HG03103 (cell line): ENCODE results near the gene CMTM1.
"Not testable (repeated sequence)": the region's sequence is repeated elsewhere in the genome, so short reads cannot be mapped to it uniquely, and the experiment has no call there.

ENCODE experiments used
- ATAC-seq: cut with Tn5 transposase; IDR thresholded peaks from one replicate; pipeline ENCODE4 v1.9.1; 2021; ENCODE audit warnings: low read depth; ENCODE audit not compliant: unreplicated experiment

The CMTM1 gene

GRCh38 chr16:66610111-66610820 lies 44.0 kb downstream of the CMTM1 start:
- ATAC-seq = no peak

DNA sequence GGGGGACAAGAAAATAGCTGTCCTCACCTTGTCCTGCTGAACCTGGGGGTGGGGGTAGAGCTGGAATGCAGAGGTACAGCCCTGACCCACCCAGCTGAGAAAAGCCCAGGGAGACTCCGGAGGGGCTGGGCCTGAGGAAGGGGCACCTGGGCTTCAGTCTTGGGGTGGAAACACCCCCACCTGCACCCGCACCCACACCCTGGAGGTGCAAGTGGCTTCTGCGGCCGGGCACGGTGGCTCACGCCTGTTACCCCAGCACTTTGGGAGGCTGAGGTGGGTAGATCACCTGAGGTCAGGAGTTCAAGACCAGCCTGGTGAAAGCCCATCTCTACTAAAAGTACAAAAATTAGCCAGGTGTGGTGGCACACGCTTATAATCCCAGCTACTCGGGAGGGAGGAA lies 45.7 kb downstream of the CMTM1 start:
- not testable (repeated sequence) for ATAC-seq

- no peak for ATAC-seq
These were observed 46.2 kb downstream of the CMTM1 start for GRCh38 chr16:66612422-66612821.

DNA sequence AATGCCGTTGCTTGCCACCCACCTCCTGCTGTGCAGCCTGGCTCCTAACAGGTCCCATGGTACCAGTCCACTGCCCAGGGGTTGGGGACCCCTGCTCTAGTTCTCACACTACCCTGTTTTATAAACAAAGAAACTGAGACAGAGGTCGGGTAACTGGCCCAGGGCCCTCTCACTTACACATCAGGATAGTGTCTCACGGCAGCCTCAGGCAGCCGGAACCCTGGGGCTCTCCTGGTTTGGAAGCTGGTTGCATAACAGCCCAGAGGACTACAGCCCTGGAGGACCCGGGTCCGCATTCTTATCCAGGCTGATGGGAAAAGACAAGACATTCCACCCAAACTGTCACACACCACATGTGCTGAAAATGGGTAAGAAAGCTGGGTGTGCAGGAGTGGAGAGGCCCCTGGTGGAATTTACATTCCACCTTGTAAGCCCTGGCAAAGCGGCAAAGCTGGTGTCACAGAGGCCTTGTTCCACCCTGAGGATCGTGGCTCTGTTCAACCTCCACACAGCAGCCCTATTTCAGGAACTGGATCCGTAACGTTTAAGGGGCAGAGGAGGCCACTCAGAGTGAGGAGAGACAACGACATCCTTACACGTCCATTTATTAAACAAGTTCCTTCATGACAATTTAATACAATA lies 48.0 kb downstream of the CMTM1 start:
- ATAC-seq = no peak

GRCh38 chr16:66616169-66616568 lies 49.9 kb downstream of the CMTM1 start:
- no peak for ATAC-seq

DNA sequence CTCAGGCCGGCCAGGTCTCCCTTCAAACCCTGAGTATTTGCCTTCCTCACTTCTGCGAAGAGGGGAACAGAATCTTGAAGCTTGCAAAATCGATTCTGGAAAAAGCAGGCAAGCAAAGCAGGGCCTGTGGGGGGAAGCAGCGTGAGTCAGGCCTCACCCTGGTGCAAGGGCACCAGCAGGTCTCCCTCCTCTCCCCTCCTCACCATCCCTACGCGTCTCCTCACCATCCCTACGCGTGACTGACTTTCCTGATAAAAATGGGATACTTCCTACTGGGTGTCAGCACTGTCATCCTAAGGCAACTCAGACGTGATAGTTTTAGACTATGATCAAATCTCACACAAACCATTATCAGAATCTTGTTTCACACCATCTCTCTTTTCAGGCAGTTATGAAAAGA lies 50.4 kb downstream of the CMTM1 start:
- no peak for ATAC-seq

GRCh38 chr16:66617010-66617434 lies 50.8 kb downstream of the CMTM1 start:
- no peak for ATAC-seq

- ATAC-seq = no peak
These were observed 51.5 kb downstream of the CMTM1 start for GRCh38 chr16:66617728-66618127.

GRCh38 chr16:66618588-66619375 lies 52.5 kb downstream of the CMTM1 start:
- ATAC-seq = no peak

DNA sequence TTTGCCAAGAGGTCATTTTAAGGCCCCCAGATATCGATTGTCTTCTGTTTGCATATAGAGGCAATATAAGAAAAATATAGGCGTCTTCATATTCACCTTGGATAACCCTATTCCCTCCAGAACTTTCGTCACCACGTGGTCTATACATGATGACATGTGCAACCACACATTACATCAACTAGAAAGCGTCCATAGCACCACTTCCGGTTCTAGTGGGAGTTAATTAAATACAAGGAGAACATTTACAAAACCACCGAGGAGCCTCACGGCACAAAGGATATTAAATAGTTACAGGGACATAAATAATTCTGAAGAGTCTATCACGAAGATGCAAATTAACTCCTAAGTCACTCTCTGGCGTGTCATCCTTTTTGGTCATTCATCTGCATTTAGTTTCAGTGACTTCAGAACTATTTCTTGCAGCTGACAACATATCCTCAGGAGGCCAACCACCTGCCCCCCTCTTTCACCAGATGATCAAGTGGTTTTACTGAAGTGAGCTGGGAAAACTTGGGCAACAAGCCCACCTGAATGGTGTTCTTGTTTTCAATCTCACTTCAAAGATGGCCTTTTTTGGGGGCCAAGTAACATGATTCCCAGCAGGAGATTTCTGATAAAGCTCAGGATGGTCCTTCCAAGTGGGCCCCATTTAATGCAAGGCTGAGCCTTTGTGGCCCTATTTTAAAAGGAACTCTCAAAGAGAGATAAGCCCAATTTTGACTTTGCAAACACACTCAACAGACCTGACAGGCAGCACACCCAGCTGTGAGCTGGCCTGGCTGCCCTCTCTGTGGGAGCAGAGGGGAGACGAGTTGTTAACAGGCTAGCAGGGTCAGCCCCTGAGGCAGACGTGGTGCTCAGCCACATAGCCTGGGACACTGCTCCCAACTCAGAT lies 53.5 kb downstream of the CMTM1 start:
- no peak for ATAC-seq

GRCh38 chr16:66620429-66620795 lies 54.2 kb downstream of the CMTM1 start:
- ATAC-seq = no peak

GRCh38 chr16:66621973-66622372 lies 55.7 kb downstream of the CMTM1 start:
- no peak for ATAC-seq

DNA sequence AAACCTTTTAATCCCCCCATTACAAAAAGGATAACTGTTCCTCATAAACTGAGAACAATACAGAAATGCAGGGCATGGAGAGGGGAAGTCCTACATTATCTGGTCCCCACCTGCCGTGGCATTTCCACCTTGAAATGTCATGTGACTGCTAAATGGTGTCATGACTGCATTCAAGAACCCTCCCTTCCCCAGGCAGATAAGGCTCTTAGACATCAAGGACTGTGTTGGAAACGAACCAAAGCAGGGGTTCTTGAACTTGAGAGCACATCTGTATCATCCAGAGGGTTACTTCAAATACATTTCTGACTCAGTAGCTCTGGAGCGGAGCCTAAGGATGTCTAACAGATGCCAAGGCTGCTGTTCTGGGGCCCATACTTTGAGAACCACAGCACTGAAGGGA lies 56.6 kb downstream of the CMTM1 start:
- no peak for ATAC-seq

DNA sequence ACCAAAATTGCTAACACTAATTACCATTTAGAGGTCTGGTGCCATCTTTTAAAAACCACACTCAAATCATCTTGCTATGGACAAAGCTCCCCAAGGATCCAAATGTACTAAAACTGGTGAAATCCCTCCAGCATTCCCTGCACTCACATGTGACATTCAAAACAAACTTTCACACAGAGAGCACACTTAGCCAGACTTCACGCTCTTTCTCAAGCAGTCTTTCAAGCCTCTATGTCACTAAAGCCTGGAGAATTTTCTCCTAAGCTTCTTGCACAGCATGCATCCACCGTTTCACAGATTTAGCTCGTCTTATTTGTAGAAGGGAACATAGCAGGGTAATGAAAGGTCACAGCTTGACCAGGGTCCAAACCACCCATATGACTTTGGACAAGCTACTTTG lies 57.5 kb downstream of the CMTM1 start:
- no peak for ATAC-seq

DNA sequence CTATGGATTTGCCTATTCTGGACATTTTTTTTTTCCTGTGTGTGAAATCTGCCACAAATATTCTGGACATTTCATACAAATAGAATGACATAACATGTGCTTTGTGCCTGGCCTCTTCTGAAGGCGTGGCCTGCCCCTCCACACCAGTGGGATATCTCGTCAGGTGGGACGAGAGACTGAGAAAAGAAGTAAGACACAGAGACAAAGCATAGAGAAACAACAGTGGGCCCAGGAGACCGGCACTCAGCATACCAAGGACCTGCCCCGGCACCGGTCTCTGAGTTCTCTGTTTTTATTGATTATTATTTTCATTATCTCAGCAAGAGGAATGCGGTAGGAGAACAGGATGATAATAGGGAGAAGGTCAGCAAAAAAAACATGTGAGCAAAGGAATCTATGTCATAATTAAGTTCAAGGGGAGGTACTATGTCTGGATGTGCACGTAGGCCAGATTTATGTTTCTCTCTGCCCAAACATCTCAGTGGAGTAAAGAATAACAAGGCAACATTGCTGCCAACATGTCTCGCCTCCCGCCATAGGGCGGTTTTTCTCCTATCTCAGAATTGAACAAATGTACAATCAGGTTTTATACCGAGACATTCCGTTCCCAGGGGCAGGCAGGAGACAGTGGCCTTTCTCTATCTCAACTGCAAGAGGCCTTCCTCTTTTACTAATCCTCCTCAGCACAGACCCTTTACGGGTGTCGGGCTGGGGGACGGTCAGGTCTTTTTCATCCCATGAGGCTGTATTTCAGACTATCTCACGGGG lies 61.6 kb downstream of the CMTM1 start:
- not testable (repeated sequence) for ATAC-seq
